Right lobe of liver (tissue), 4 donors: Measurements from ENCODE around the gene ALOXE3.

Source experiments
- CTCF ChIP-seq, 4 donors: fragments of 200-600 bp in 3 of 4; fragments of 450-650 bp in 1 of 4; IDR thresholded peaks; one replicate each; pipeline versions ENCODE4 v1.5.1 to v1.8.0; 2016 to 2022; ENCODE audit warnings: antibody characterized with exemption in 4 of 4, mild to moderate bottlenecking in 2 of 4
- POLR2A ChIP-seq: fragments of 450-650 bp; IDR thresholded peaks from one replicate; pipeline ENCODE4 v1.6.1; 2017; ENCODE audit warnings: antibody characterized with exemption, mild to moderate bottlenecking
- donor health status: DM: no; HTN: no; CAD: no.
- donor health status: DM: no; HTN: no; CAD: no.
- donor health status: DM: no; HTN: yes; CAD: no.

- no peak for TF ChIP-seq POLR2A
- no peak for TF ChIP-seq CTCF (IDR thresholded peaks at IDR 0.05)
Measured at GRCh38 chr17:8122422-8122923, 4.2 kb upstream of the ALOXE3 start.
